Activated naive CD8-positive, alpha-beta T cell treated with anti-CD3 and anti-CD28 coated beads, Interleukin-2, amount 50 U/mL, for 24 hours (primary cell): ENCODE data around the gene TNNT3.

Experiments used
- ATAC-seq: fragments of 150-1000 bp; cut with Tn5 transposase; one replicate; pipeline ENCODE4 v1.10.0; 2021
- DNase-seq: peaks from one replicate; pipeline ENCODE4 v3.0.0; 2021
- H3K27ac Mint-ChIP-seq: one replicate; pipeline ENCODE4 v1.8.0; 2021; ENCODE audit warnings: mild to moderate bottlenecking, mixed read lengths
- H3K27me3 Mint-ChIP-seq: one replicate; pipeline ENCODE4 v1.8.0; 2021; ENCODE audit warnings: mixed read lengths
- H3K36me3 Mint-ChIP-seq: one replicate; pipeline ENCODE4 v1.8.0; 2021; ENCODE audit warnings: low read depth, mixed read lengths
- H3K4me1 Mint-ChIP-seq: one replicate; pipeline ENCODE4 v1.8.0; 2021; ENCODE audit warnings: mixed read lengths
- H3K4me3 Mint-ChIP-seq: one replicate; pipeline ENCODE4 v1.8.0; 2021; ENCODE audit warnings: mild to moderate bottlenecking, moderate library complexity, mixed read lengths
- H3K9me3 Mint-ChIP-seq: one replicate; pipeline ENCODE4 v1.8.0; 2021; ENCODE audit warnings: mixed read lengths

TNNT3 gene

DNA sequence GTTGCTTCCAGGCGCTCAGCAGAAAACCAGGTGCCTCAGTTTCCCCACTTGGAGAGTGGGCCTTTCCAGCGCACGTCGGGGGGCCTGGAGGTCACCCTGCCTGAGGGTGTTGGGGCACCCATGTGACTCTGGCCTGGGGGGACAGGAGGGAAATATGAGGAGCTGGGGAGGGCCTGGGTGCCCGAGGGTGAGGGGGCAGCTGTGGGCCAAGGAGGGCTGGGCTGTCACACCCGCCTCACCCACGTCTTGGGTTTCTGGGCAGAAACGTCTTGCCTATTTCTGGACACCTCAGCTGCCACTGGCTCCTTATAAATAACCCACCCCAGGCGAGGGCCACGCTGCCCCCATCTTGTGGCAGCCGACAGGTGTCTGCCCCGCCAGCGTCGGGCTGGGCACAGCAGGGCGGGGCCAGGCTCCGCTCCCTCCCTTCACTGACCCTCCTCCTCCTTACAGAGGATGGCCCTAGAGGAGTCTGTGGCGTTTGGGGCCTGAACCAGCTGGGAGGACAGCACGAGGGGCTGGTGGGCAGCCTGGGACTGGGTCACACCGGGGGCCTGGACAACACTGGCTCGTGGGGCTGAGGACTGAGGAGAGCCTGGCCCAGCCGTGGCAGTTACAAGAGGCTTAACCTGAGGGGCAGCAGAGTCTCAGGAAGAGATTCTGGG is 1.5 kb downstream of the TNNT3 start:
- ATAC-seq = no peak
- peaks cover 4% of the 10 kb centered on the region for H3K27me3 Mint-ChIP-seq
- no peak for DNase-seq
- no peaks in the 10 kb centered on the region for H3K9me3 Mint-ChIP-seq
- H3K27ac Mint-ChIP-seq = no peak overlapping the region
- no peaks in the 10 kb centered on the region for H3K36me3 Mint-ChIP-seq
- H3K4me1 Mint-ChIP-seq = peaks cover 6% of the 10 kb centered on the region
- H3K4me3 Mint-ChIP-seq = no peak overlapping the region

GRCh38 chr11:1921574-1922141 is 2.2 kb downstream of the TNNT3 start:
- no peak for ATAC-seq
- H3K4me1 Mint-ChIP-seq = peaks cover 3% of the 10 kb centered on the region
- H3K27me3 Mint-ChIP-seq = peaks cover 6% of the 10 kb centered on the region
- no peak overlapping the region for H3K27ac Mint-ChIP-seq
- H3K9me3 Mint-ChIP-seq = no peaks in the 10 kb centered on the region
- no peak for DNase-seq
- no peak overlapping the region for H3K4me3 Mint-ChIP-seq
- no peaks in the 10 kb centered on the region for H3K36me3 Mint-ChIP-seq

DNA sequence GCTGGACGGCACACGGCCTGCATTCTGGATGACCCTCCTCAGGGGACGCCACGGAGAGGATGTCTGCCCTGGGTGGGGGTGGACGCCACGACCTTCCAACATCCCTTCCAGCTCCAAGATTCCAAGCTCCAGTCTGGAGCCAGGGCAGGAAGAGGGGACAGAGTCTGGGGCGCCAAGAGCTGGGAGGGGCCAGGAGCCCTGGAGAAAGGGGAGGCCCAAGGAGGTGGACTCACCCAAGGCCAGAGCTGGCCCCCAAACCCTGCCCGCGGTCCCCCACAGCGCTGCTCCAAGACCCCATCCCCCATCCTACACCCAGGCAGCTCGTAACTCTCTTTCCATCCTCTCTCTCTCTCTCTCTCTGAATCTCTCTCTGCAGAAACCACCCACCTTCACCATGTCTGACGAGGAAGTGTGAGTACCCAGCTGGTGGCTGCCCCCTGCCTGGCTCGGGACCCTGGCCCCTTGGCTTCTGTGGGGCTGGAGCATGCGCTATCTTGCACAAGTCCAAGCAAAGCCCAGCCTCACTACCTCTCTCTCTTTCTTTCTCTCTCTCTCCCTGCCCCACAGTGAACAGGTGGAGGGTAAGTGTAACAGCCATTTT is 3.1 kb downstream of the TNNT3 start:
- no peaks in the 10 kb centered on the region for H3K9me3 Mint-ChIP-seq
- no peak overlapping the region for H3K27ac Mint-ChIP-seq
- H3K27me3 Mint-ChIP-seq = peaks cover 6% of the 10 kb centered on the region
- ATAC-seq = no peak
- no peak overlapping the region for H3K4me3 Mint-ChIP-seq
- peaks cover 3% of the 10 kb centered on the region for H3K4me1 Mint-ChIP-seq
- no peak for DNase-seq
- H3K36me3 Mint-ChIP-seq = no peaks in the 10 kb centered on the region

- Mint-ChIP-seq H3K27me3 (peaks cover 6% of the 10 kb centered on the region), H3K4me1 (peaks cover 3% of the 10 kb centered on the region), H3K27ac (no peak overlapping the region), H3K9me3 (no peaks in the 10 kb centered on the region), H3K36me3 (no peaks in the 10 kb centered on the region), H3K4me3 (no peak overlapping the region)
- no peak for ATAC-seq
- no peak for DNase-seq
These were observed 3.9 kb downstream of the TNNT3 start for GRCh38 chr11:1923201-1923956.

- Mint-ChIP-seq H3K27me3 (peaks cover 6% of the 10 kb centered on the region), H3K36me3 (no peaks in the 10 kb centered on the region), H3K4me3 (no peak overlapping the region), H3K9me3 (no peaks in the 10 kb centered on the region), H3K27ac (no peak overlapping the region), H3K4me1 (no peaks in the 10 kb centered on the region)
- DNase-seq (no peak), ATAC-seq (no peak)
These were observed 4.7 kb downstream of the TNNT3 start for GRCh38 chr11:1924181-1924580.

DNA sequence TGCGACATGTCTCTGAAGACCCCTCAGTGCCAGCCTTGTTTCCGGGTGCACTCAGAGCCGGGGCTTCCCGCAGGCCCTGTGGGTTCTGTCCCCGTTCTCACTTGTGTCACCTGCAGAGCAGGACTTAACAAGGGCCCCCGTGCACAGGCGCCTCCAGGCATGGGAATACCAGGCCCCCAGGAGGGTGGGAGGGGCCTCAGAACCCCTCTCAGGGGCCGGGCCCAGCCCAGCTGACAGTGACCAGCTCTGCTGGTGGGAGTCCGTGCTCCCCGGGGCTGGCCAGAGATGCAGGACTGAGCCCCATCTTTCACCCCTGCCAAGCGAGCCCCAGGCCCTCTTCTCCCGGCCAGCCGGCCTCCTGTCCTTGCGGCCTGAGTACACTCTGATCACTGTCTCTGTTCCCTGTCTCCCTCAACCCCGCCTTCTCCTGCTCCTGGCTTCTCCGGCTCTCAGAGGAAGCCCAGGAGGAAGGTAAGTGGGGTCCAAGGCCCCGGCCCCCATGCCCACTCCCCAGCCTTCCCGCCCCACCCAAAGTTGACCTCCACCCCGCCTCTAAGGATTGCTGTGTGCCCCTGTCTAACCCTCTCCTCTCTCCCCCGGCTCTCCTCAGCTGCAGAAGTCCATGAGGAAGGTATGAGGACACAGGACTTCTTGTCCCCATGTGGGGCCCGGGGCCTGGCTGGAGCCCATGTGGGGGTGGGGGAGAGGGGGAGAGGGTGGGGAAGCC is 5.3 kb downstream of the TNNT3 start:
- H3K27me3 Mint-ChIP-seq = peaks cover 6% of the 10 kb centered on the region
- no peak for ATAC-seq
- H3K36me3 Mint-ChIP-seq = no peaks in the 10 kb centered on the region
- DNase-seq = no peak
- H3K4me1 Mint-ChIP-seq = no peaks in the 10 kb centered on the region
- H3K27ac Mint-ChIP-seq = no peak overlapping the region
- no peak overlapping the region for H3K4me3 Mint-ChIP-seq
- H3K9me3 Mint-ChIP-seq = no peaks in the 10 kb centered on the region

- H3K4me3 Mint-ChIP-seq = no peak overlapping the region
- DNase-seq (no peak), ATAC-seq (no peak)
- H3K36me3 Mint-ChIP-seq = no peaks in the 10 kb centered on the region
- H3K9me3 Mint-ChIP-seq = no peaks in the 10 kb centered on the region
- peaks cover 8% of the 10 kb centered on the region for H3K27me3 Mint-ChIP-seq
- no peak overlapping the region for H3K27ac Mint-ChIP-seq
- peaks cover 2% of the 10 kb centered on the region for H3K4me1 Mint-ChIP-seq
These were observed 6.1 kb downstream of the TNNT3 start for GRCh38 chr11:1925373-1926155.

GRCh38 chr11:1926156-1927025 is 6.9 kb downstream of the TNNT3 start:
- no peaks in the 10 kb centered on the region for H3K36me3 Mint-ChIP-seq
- no peak overlapping the region for H3K4me3 Mint-ChIP-seq
- peaks cover 8% of the 10 kb centered on the region for H3K27me3 Mint-ChIP-seq
- DNase-seq (no peak), ATAC-seq (no peak)
- H3K4me1 Mint-ChIP-seq = peaks cover 2% of the 10 kb centered on the region
- H3K27ac Mint-ChIP-seq = no peak overlapping the region
- no peaks in the 10 kb centered on the region for H3K9me3 Mint-ChIP-seq

- DNase-seq = no peak
- H3K27me3 Mint-ChIP-seq = peaks cover 10% of the 10 kb centered on the region
- peaks cover 2% of the 10 kb centered on the region for H3K4me1 Mint-ChIP-seq
- ATAC-seq = no peak
- no peak overlapping the region for H3K27ac Mint-ChIP-seq
- H3K4me3 Mint-ChIP-seq = no peak overlapping the region
- no peaks in the 10 kb centered on the region for H3K9me3 Mint-ChIP-seq
- H3K36me3 Mint-ChIP-seq = no peaks in the 10 kb centered on the region
These were observed 7.7 kb downstream of the TNNT3 start for GRCh38 chr11:1927026-1927847.

GRCh38 chr11:1927848-1928469 is 8.5 kb downstream of the TNNT3 start:
- H3K9me3 Mint-ChIP-seq = no peaks in the 10 kb centered on the region
- no peaks in the 10 kb centered on the region for H3K36me3 Mint-ChIP-seq
- no peak overlapping the region for H3K4me3 Mint-ChIP-seq
- no peak overlapping the region for H3K27ac Mint-ChIP-seq
- H3K27me3 Mint-ChIP-seq = peaks cover 10% of the 10 kb centered on the region
- ATAC-seq (no peak), DNase-seq (no peak)
- H3K4me1 Mint-ChIP-seq = peaks cover 2% of the 10 kb centered on the region

GRCh38 chr11:1928470-1928890 is 9.0 kb downstream of the TNNT3 start:
- peaks cover 2% of the 10 kb centered on the region for H3K4me1 Mint-ChIP-seq
- ATAC-seq (no peak), DNase-seq (no peak)
- H3K4me3 Mint-ChIP-seq = no peak overlapping the region
- H3K27me3 Mint-ChIP-seq = peaks cover 13% of the 10 kb centered on the region
- no peaks in the 10 kb centered on the region for H3K9me3 Mint-ChIP-seq
- H3K36me3 Mint-ChIP-seq = no peaks in the 10 kb centered on the region
- H3K27ac Mint-ChIP-seq = no peak overlapping the region

GRCh38 chr11:1928891-1929541 is 9.5 kb downstream of the TNNT3 start:
- no peak for ATAC-seq
- DNase-seq = no peak
- Mint-ChIP-seq H3K36me3 (no peaks in the 10 kb centered on the region), H3K27ac (no peak overlapping the region), H3K4me3 (no peak overlapping the region), H3K27me3 (peaks cover 9% of the 10 kb centered on the region), H3K9me3 (no peaks in the 10 kb centered on the region), H3K4me1 (peaks cover 2% of the 10 kb centered on the region)
